UCSD-AML1 (cell line): Measurements from ENCODE around the gene RNF5.
"Not testable (repeated sequence)": the region's sequence is repeated elsewhere in the genome, so short reads cannot be mapped to it uniquely, and the experiment has no call there.

Experiments
- DNase-seq: peaks from one replicate; lab custom pipeline; 2025; ENCODE audit not compliant: unreplicated experiment; lab: John Stamatoyannopoulos, UW

The RNF5 gene

GRCh38 chr6:32175322-32175710 lies 2.9 kb upstream of the RNF5 start:
- no peak for DNase-seq

GRCh38 chr6:32175711-32176475 lies 2.3 kb upstream of the RNF5 start, which contains the start of gene AGPAT1:
Gene AGPAT1 (minus strand): TSS chr6:32176084. CDS start chr6:32171496, 4,588 bp downstream.
- DNase-seq: peak; percentile 95

- no peak for DNase-seq
Observed at GRCh38 chr6:32176476-32177182, 1.6 kb upstream of the RNF5 start.

- peak; percentile 71 for DNase-seq
Observed at GRCh38 chr6:32177183-32177787, 920 bp upstream of the RNF5 start.

GRCh38 chr6:32178547-32179440 lies 589 bp downstream of the RNF5 start:
- DNase-seq: no peak

- DNase-seq: no peak
Observed at GRCh38 chr6:32179766-32180405, 1.7 kb downstream of the RNF5 start.

- no peak for DNase-seq
Observed at GRCh38 chr6:32181148-32181702, 3.0 kb downstream of the RNF5 start.

GRCh38 chr6:32181915-32182529 lies 3.8 kb downstream of the RNF5 start:
- DNase-seq: no peak

- no peak for DNase-seq
Observed at GRCh38 chr6:32182555-32182981, 4.4 kb downstream of the RNF5 start.

GRCh38 chr6:32183030-32183429 lies 4.8 kb downstream of the RNF5 start:
- no peak for DNase-seq

GRCh38 chr6:32183483-32184083 lies 5.4 kb downstream of the RNF5 start:
- no peak for DNase-seq

- no peak for DNase-seq
Observed at GRCh38 chr6:32184084-32184640, 6.0 kb downstream of the RNF5 start, which contains the start of gene AGER. Gene AGER (minus strand): TSS chr6:32184253. CDS start chr6:32184222, 31 bp downstream.

GRCh38 chr6:32185681-32186131 lies 7.5 kb downstream of the RNF5 start:
- not testable (repeated sequence) for DNase-seq

- not testable (repeated sequence) for DNase-seq
Observed at GRCh38 chr6:32186151-32186840, 8.1 kb downstream of the RNF5 start.

GRCh38 chr6:32187009-32187709 lies 9.0 kb downstream of the RNF5 start:
- DNase-seq: no peak

GRCh38 chr6:32187725-32188380 lies 9.6 kb downstream of the RNF5 start:
- not testable (repeated sequence) for DNase-seq
